Measurements from ENCODE around the gene MARK3. TPM values are rescaled to one million over a fixed set of nuclear protein-coding genes. Genes with fewer than 3 reads are reported as not detected.
A peak's percentile ranks its signal among the peaks of the same experiment; 100 is the strongest.

Gene MARK3
- total and polyA plus RNA-seq, 8 donors = 52.6 to 157 (median 95.0) TPM

DNA sequence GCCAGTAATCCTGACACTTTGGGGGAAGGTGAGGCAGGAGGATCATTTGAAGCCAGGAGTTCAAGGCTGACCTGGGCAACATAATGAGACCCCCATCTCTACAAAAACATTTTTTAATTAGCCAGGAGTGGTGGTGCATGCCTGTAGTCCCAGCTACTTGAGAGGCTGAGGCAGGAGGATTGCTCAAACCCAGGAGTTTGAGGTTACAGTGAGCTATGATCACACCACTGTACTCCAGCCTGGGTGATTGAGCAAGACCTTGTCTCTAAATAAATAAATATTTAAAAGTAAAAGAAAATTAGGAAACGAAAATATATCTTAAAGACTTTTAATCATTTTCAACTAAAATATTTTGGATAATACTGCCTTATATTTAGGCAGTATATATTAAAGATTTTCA is 111.6 kb downstream of the MARK3 start:
- no peaks in the 10 kb centered on the region for H3K27me3 ChIP-seq
- TF ChIP-seq POLR2AphosphoS5 (IDR thresholded peaks at IDR 0.05) = no peak
- TF ChIP-seq, protein P1, sequence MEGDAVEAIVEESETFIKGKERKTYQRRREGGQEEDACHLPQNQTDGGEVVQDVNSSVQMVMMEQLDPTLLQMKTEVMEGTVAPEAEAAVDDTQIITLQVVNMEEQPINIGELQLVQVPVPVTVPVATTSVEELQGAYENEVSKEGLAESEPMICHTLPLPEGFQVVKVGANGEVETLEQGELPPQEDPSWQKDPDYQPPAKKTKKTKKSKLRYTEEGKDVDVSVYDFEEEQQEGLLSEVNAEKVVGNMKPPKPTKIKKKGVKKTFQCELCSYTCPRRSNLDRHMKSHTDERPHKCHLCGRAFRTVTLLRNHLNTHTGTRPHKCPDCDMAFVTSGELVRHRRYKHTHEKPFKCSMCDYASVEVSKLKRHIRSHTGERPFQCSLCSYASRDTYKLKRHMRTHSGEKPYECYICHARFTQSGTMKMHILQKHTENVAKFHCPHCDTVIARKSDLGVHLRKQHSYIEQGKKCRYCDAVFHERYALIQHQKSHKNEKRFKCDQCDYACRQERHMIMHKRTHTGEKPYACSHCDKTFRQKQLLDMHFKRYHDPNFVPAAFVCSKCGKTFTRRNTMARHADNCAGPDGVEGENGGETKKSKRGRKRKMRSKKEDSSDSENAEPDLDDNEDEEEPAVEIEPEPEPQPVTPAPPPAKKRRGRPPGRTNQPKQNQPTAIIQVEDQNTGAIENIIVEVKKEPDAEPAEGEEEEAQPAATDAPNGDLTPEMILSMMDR (IDR thresholded peaks at IDR 0.05) = no peak
- TF ChIP-seq EP300 (IDR thresholded peaks at IDR 0.05) = no peak
- no peak for TF ChIP-seq POLR2A (IDR thresholded peaks at IDR 0.05)
- intact Hi-C loops (cut with DNase I; ENCODE audit: low total_unique reads) = loop anchor here (10.0 kb wide), 1 partner anchor 48 kb away; no protein-coding TSS in a partner anchor
- H3K9me3 ChIP-seq = no peaks in the 10 kb centered on the region
- no peak for DNase-seq
- peaks cover 34 to 97% (median 92%) of the 10 kb centered on the region in 4 donors for H3K36me3 ChIP-seq
- H3K27ac ChIP-seq = no peak overlapping the region
- peaks cover 0 to 12% (median 6%) of the 10 kb centered on the region in 4 donors for H3K4me1 ChIP-seq
- 0 to 27% (median 18%) methylated on average over 1 of the region's 1 CpG for WGBS, 5 donors
- H3K4me3 ChIP-seq = no peak overlapping the region

DNA sequence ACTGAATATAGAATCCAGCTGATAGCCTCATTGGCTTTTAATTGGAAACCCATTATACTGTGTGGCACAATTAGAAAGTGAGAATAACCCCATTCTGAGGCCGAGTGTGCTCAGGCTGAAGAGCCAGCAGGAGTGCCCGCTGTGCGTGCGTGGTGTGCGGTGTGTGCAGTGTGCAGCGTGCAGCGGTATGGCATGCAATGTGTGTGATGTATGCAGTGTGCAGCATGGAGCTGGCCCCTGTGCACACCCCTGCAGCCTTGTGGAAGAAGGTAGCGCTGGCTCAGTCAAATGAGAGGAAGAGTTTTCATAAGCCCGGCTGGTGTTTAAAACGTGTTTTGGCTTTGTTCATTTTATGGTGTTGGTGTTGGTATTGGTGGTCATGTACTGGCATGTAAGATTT is 114.5 kb downstream of the MARK3 start:
- no peaks in the 10 kb centered on the region for H3K27me3 ChIP-seq
- TF ChIP-seq EP300 (IDR thresholded peaks at IDR 0.05) = no peak
- no peak for DNase-seq
- H3K36me3 ChIP-seq = peaks cover 35 to 98% (median 92%) of the 10 kb centered on the region in 4 donors
- no peaks in the 10 kb centered on the region for H3K9me3 ChIP-seq
- no peak overlapping the region for H3K4me3 ChIP-seq
- 68 to 75% (median 73%) methylated on average over 10 of the region's 10 CpGs for WGBS, 5 donors
- intact Hi-C loops (cut with DNase I; ENCODE audit: low total_unique reads) = loop anchor here (10.0 kb wide), 1 partner anchor 45 kb away; no protein-coding TSS in a partner anchor
- peaks cover 0 to 12% (median 6%) of the 10 kb centered on the region in 4 donors for H3K4me1 ChIP-seq
- H3K27ac ChIP-seq = no peak overlapping the region

DNA sequence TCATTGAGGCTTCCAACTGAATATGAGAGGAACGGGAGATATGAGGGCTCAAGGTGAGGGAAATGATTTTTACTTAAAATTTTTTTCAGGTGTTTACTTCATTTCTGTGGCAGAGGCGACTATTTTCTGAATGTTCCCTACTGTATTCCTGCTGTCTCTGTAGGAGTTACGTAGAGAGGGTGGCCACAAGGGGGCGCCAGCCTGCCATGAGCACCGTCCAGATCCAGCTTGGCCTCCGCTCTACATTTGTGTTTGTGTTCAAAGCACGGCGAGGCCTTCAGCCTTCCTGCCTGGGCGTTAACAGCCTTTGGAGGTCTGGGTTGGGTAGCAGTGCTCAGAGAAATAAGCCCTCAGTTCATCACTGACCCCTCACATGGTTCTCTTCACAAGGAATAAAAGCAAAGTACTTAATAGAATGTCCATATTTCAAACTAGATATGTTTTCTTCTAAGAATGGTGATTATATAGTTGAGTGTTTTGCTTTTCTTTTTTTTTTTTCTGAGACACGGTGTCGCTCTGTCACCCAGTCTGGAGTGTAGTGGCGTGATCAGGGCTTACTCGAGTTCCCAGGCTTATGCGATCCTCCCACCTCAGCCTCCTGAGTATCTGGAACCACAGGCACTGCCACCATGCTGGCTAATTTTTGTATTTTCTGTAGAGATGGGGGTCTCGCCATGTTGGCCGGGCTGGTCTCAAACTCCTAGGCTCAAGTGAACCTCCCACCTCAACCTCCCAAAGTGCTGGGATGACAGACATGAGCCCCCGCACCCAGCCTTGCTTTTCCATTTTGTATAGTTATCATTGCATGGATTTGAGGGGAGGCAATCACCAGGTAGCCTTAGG is 115.2 kb downstream of the MARK3 start:
- Histone ChIP-seq H3K27ac (peak overlapping the region in 3 of 5 donors; percentile 16 to 59 (median 27)), H3K9me3 (no peaks in the 10 kb centered on the region), H3K36me3 (peaks cover 38 to 98% (median 92%) of the 10 kb centered on the region in 4 donors), H3K4me1 (peaks cover 0 to 12% (median 6%) of the 10 kb centered on the region in 4 donors), H3K4me3 (no peak overlapping the region), H3K27me3 (no peaks in the 10 kb centered on the region)
- DNase-seq = peak; percentile 94 to 96
- intact Hi-C loops (cut with DNase I; ENCODE audit: low total_unique reads) = no loop called here
- TF ChIP-seq, protein P1 (IDR thresholded peaks at IDR 0.05) = peak in 5 of 7 experiments; percentile 68 to 94 (median 85)
- TF ChIP-seq POLR2AphosphoS5 (IDR thresholded peaks at IDR 0.05) (peak in 2 of 3 donors; percentile 19 to 77), EP300 (IDR thresholded peaks at IDR 0.05) (no peak)
- 37 to 45% (median 41%) methylated on average over 17 of the region's 17 CpGs for WGBS, 5 donors

DNA sequence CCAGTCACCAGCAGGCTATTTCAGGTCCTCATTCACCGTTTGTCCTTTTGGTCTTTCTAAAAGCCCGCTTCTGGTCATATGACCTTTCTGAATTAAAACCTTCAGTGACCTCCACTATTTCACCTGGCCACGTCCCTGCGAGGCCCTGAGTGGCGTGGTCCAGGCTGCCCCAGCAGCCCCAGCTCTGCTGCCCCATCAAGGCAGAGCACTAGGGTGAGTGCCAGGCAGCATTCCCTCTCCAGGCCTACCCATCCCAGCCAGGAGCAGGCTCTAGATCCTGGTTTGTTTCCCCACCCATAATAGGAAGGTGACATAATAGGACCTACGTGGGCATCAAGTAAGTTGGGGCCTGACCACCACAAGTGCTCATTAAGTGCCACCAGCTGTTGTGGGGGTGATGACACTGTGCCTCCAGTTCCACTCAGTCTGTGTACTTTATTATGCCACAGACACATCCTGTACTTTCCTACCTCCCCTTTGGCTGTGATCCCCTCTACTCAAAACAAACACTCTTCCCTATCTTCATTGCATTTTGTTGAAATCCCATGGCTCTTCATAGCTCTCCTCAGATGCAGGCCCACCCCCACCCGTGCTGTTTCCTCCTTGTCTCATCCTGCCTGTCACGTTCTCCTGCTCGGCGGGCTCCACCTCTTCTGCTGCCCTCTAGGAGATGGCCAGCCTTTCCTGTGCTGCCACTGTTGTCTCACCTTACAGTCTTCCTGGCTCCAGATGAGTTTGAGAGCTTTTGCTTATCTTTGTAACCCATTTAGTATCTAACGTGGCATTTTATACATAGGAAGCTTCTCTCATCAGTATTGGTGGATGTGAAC is 116.0 kb downstream of the MARK3 start:
- intact Hi-C loops (cut with DNase I; ENCODE audit: low total_unique reads) = no loop called here

More for the DNA sequence above, 116.0 kb downstream of the MARK3 start:
- DNase-seq = no peak
- Histone ChIP-seq H3K9me3 (no peaks in the 10 kb centered on the region), H3K27me3 (no peaks in the 10 kb centered on the region), H3K4me3 (no peak overlapping the region), H3K4me1 (peaks cover 0 to 12% (median 6%) of the 10 kb centered on the region in 4 donors), H3K27ac (peak overlapping the region in 1 of 5 donors; percentile 59), H3K36me3 (peaks cover 34 to 98% (median 92%) of the 10 kb centered on the region in 4 donors)
- TF ChIP-seq POLR2A (IDR thresholded peaks at IDR 0.05) (no peak), EP300 (IDR thresholded peaks at IDR 0.05) (no peak), POLR2AphosphoS5 (IDR thresholded peaks at IDR 0.05) (no peak)
- TF ChIP-seq, protein P1 (IDR thresholded peaks at IDR 0.05) = no peak
- WGBS, 5 donors = 75 to 85% (median 79%) methylated on average over 11 of the region's 11 CpGs
